Putamen (tissue), 1 donor: ENCODE results near the gene COPS6.
"Not testable (repeated sequence)": the region's sequence is repeated elsewhere in the genome, so short reads cannot be mapped to it uniquely, and the experiment has no call there.

Experiments used
- DNase-seq: peaks from one replicate; pipeline ENCODE4 v3.0.0-alpha.2; 2016; ENCODE audit warnings: low spot score

Gene COPS6

GRCh38 chr7:100127866-100128636 lies 39.3 kb downstream of the COPS6 start:
- DNase-seq: no peak

GRCh38 chr7:100128637-100128963 lies 39.8 kb downstream of the COPS6 start:
- no peak for DNase-seq

GRCh38 chr7:100130220-100130607 lies 41.4 kb downstream of the COPS6 start:
- DNase-seq: not testable (repeated sequence)

- DNase-seq: no peak
Measured at GRCh38 chr7:100130608-100131453, 42.1 kb downstream of the COPS6 start.

- no peak for DNase-seq
Measured at GRCh38 chr7:100132126-100132525, 43.4 kb downstream of the COPS6 start.

GRCh38 chr7:100132697-100133151 lies 44.0 kb downstream of the COPS6 start:
- no peak for DNase-seq

- DNase-seq: no peak
Measured at GRCh38 chr7:100137851-100138760, 49.3 kb downstream of the COPS6 start.

- no peak for DNase-seq
Measured at GRCh38 chr7:100141555-100141949, 52.8 kb downstream of the COPS6 start.
